ENCODE data around the gene NDUFA3.

- TF ChIP-seq MYC (IDR thresholded peaks at IDR 0.05; ENCODE audit: low read depth, low read length): no peak
- TF ChIP-seq EZH2 (IDR thresholded peaks at IDR 0.05; ENCODE audit: borderline replicate concordance, low read depth, low read length, severe bottlenecking): no peak
- TF ChIP-seq CTCF (IDR thresholded peaks at IDR 0.05; ENCODE audit: extremely low read depth in 1 of 2, insufficient read depth in 1 of 2, low read depth in 1 of 2, low read length in 2 of 2): no peak
- TF ChIP-seq POLR2A (IDR thresholded peaks at IDR 0.05; ENCODE audit: low read depth, low read length): no peak
- no peak for TF ChIP-seq FOS (IDR thresholded peaks at IDR 0.05; ENCODE audit: borderline replicate concordance, insufficient read depth, low read length)
- TF ChIP-seq GATA2 (IDR thresholded peaks at IDR 0.05; ENCODE audit: insufficient read depth, insufficient read length, low read depth, low read length): no peak
- no peak for TF ChIP-seq JUN (IDR thresholded peaks at IDR 0.05; ENCODE audit: borderline replicate concordance, insufficient read depth, insufficient read length, low read depth)
- no peak for TF ChIP-seq POLR2AphosphoS5 (IDR thresholded peaks at IDR 0.05; ENCODE audit: insufficient read depth, low read depth, low read length)
Observed at GRCh38 chr19:54156953-54157352, 54.3 kb downstream of the NDUFA3 start.

Data from endothelial cell of umbilical vein (primary cell).